Fibroblast of pulmonary artery (primary cell): ENCODE measurements around the gene RANBP3L.

ENCODE experiments used
- DNase-seq: peaks from one replicate; pipeline ENCODE4 v3.0.0-alpha.2; 2010; ENCODE audit warnings: low read depth
- H3K4me3 ChIP-seq: replicated peaks from 2 replicates; pipeline ENCODE4 v1.5.1; 2011; ENCODE audit warnings: low read depth, mild to moderate bottlenecking, control low read depth, low read length, moderate library complexity
- CTCF ChIP-seq: IDR thresholded peaks from 2 replicates; pipeline ENCODE4 v1.5.1; 2011; ENCODE audit warnings: mild to moderate bottlenecking, control low read depth, low read length, inconsistent platforms; ENCODE audit errors: missing control alignments

RANBP3L gene

GRCh38 chr5:36325196-36325595 lies 23.5 kb upstream of the RANBP3L start:
- no peak overlapping the region for H3K4me3 ChIP-seq
- TF ChIP-seq CTCF: no peak
- DNase-seq: no peak

GRCh38 chr5:36323926-36324781 lies 22.5 kb upstream of the RANBP3L start:
- H3K4me3 ChIP-seq: no peak overlapping the region
- no peak for TF ChIP-seq CTCF
- DNase-seq: no peak

GRCh38 chr5:36312953-36313672 lies 11.4 kb upstream of the RANBP3L start:
- no peak for DNase-seq
- TF ChIP-seq CTCF: no peak
- no peak overlapping the region for H3K4me3 ChIP-seq

- no peak overlapping the region for H3K4me3 ChIP-seq
- DNase-seq: no peak
- no peak for TF ChIP-seq CTCF
Measured at GRCh38 chr5:36311956-36312355, 10.3 kb upstream of the RANBP3L start.

- no peak for DNase-seq
- TF ChIP-seq CTCF: no peak
- no peak overlapping the region for H3K4me3 ChIP-seq
Measured at GRCh38 chr5:36310138-36310537, 8.4 kb upstream of the RANBP3L start.

GRCh38 chr5:36305571-36306326 lies 4.0 kb upstream of the RANBP3L start:
- peak; percentile 68 for DNase-seq

More at GRCh38 chr5:36305571-36306326, 4.0 kb upstream of the RANBP3L start:
- no peak overlapping the region for H3K4me3 ChIP-seq
- TF ChIP-seq CTCF: peak; percentile 81
